ENCODE data around the gene CERKL.

- TF ChIP-seq CTCF (IDR thresholded peaks at IDR 0.05), result no peak
- no peak for TF ChIP-seq USF1 (CRISPR knock-in tag; IDR thresholded peaks at IDR 0.05)
- no peak for TF ChIP-seq ATF6 (CRISPR knock-in tag; IDR thresholded peaks at IDR 0.05)
- TF ChIP-seq ELF4 (CRISPR knock-in tag; IDR thresholded peaks at IDR 0.05; ENCODE audit: low read depth), result no peak
- TF ChIP-seq CDX4 (CRISPR knock-in tag; IDR thresholded peaks at IDR 0.05; ENCODE audit: borderline replicate concordance), result no peak
- TF ChIP-seq FOXP1 (CRISPR knock-in tag; IDR thresholded peaks at IDR 0.05; ENCODE audit: borderline replicate concordance), result no peak; the same call in 1 of the 2 replicates
Observed at GRCh38 chr2:181656450-181657291, at the start of gene CERKL.

Data from WTC11 (cell line).